ENCODE data around the gene PMEPA1.

The PMEPA1 gene

DNA sequence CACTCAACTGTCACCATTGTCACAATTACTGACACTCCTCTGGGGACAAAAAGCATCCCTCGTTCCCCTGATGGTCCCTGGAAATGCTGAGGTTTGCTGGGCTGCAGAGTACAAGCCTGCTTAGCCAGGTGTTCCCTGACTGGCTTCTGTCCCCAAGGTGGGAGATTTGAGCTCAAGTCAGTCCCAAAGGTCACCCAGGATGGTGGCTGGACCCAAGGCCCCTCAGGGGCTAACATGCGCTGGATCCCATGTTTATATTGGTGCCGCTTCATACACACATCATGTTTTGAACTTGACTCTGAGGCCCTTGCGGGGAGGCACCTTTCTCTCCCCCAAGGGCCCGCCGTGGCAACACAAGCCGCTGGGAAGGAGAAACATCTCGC is 44.2 kb downstream of the PMEPA1 start:
- Histone ChIP-seq H3K9me3 (ENCODE audit: control insufficient read depth, low read length) (no peaks in the 10 kb centered on the region), H3K79me2 (no peaks in the 10 kb centered on the region), H2AFZ (no peak overlapping the region), H3K4me3 (ENCODE audit: low read depth, low read length) (no peak overlapping the region), H3K4me1 (peaks cover 5% of the 10 kb centered on the region), H3K9ac (no peak overlapping the region), H3K27me3 (ENCODE audit: control insufficient read depth, insufficient read depth, low read length) (no peaks in the 10 kb centered on the region), H3K27ac (no peak overlapping the region), H3K36me3 (ENCODE audit: control insufficient read depth, insufficient read depth, low read length) (no peaks in the 10 kb centered on the region), H3K4me2 (ENCODE audit: low read length) (no peak overlapping the region)
- TF ChIP-seq, protein P1, sequence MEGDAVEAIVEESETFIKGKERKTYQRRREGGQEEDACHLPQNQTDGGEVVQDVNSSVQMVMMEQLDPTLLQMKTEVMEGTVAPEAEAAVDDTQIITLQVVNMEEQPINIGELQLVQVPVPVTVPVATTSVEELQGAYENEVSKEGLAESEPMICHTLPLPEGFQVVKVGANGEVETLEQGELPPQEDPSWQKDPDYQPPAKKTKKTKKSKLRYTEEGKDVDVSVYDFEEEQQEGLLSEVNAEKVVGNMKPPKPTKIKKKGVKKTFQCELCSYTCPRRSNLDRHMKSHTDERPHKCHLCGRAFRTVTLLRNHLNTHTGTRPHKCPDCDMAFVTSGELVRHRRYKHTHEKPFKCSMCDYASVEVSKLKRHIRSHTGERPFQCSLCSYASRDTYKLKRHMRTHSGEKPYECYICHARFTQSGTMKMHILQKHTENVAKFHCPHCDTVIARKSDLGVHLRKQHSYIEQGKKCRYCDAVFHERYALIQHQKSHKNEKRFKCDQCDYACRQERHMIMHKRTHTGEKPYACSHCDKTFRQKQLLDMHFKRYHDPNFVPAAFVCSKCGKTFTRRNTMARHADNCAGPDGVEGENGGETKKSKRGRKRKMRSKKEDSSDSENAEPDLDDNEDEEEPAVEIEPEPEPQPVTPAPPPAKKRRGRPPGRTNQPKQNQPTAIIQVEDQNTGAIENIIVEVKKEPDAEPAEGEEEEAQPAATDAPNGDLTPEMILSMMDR (IDR thresholded peaks at IDR 0.05): no peak

DNA sequence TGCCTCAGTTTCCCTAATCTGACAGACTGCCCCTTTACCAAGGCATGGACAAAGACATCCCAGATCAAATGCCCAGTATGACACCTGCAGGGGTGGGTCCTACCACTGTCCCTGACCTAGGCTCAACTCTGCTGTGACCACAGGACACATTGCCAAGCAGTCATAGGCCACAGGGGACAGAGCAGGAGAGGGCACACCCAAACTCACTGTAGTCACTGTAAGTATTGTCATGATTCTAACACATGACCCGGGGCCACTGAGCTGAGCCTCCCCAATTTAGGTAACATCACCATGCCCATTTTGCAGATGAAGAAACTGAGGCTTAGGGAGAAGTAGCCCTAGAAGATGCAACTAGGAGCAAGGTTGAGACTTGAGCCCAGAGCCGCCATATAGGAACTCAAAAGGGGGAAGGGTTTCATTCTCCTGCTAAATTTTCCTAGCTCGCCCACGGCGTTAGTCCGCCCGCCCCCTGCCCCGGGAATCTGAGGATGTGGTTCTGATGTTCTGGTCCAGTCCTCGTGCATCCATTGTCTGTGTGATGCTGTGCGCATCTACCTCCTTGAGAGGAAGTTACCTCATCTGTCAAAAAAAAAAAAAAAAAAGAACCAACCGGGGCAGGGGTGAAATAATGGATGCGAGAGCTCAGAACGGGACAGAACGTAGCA is 44.8 kb downstream of the PMEPA1 start:
- H3K79me2 ChIP-seq: no peaks in the 10 kb centered on the region
- TF ChIP-seq, protein P1 (IDR thresholded peaks at IDR 0.05): no peak
- H2AFZ ChIP-seq: no peak overlapping the region
- H3K9ac ChIP-seq: no peak overlapping the region
- H3K4me2 ChIP-seq (ENCODE audit: low read length): no peak overlapping the region
- no peak overlapping the region for H3K4me3 ChIP-seq (ENCODE audit: low read depth, low read length)
- H3K27me3 ChIP-seq (ENCODE audit: control insufficient read depth, insufficient read depth, low read length): no peaks in the 10 kb centered on the region
- no peak overlapping the region for H3K27ac ChIP-seq
- no peaks in the 10 kb centered on the region for H3K36me3 ChIP-seq (ENCODE audit: control insufficient read depth, insufficient read depth, low read length)
- no peaks in the 10 kb centered on the region for H3K9me3 ChIP-seq (ENCODE audit: control insufficient read depth, low read length)
- H3K4me1 ChIP-seq: peaks cover 5% of the 10 kb centered on the region

DNA sequence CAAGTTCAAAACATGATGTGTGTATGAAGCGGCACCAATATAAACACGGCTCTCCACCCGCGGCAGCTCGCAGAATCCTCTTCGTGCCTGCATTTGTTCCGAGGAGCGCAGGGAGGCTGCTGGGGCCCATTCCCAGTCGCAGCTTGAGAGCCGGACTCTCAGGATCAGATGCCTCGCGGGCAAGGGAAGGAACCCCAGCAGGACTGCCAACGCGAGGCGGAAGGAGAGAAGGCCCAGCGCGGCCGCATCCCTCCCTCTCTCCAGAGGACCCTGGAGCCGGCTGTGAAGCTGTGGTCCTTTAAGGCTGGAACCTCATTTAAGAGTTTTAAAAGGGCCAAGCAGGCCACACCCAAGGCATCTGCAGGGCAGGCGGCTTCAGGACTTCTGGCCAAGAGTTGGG is 45.3 kb downstream of the PMEPA1 start:
- Histone ChIP-seq H3K27ac (no peak overlapping the region), H3K79me2 (no peaks in the 10 kb centered on the region), H2AFZ (no peak overlapping the region), H3K9ac (no peak overlapping the region), H3K4me2 (ENCODE audit: low read length) (no peak overlapping the region), H3K27me3 (ENCODE audit: control insufficient read depth, insufficient read depth, low read length) (no peaks in the 10 kb centered on the region), H3K9me3 (ENCODE audit: control insufficient read depth, low read length) (no peaks in the 10 kb centered on the region), H3K4me3 (ENCODE audit: low read depth, low read length) (no peak overlapping the region), H3K36me3 (ENCODE audit: control insufficient read depth, insufficient read depth, low read length) (no peaks in the 10 kb centered on the region), H3K4me1 (peaks cover 5% of the 10 kb centered on the region)
- TF ChIP-seq, protein P1 (IDR thresholded peaks at IDR 0.05): no peak

DNA sequence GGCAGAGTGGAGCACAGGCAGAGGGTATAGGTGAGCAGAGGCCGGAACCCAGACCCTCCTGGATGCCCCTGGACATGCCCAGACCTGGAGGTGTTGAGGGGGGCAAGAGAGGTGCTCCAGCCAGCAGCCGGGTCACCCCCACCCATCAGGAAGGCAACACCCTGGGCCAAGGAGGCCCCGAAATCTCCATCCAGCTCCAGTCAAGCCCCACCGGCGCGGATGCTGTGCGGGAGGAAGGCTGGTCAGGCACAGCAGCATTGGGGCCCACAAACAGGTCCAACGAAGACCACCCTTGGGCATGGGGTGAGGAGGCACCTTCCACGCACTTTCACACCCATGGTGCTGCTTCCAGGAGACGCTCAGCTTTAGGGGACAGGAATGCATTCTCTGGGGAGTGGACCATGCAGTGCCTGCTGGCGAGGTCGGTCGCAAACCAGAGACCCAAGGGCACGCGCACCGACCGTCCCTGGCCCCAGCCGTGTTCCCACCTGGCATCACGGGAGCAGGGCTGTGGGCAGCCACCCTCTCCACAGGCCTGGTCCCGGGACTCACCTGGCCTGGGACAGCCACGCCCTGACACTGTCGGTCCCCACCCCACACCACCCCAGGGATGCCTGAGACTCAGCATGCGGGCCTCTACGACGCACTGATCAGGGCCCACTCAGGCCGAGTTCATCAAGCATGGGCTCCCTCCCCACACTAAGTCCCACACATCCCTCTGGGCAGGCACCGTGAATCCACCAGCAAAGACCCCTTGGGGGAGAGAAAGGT is 45.9 kb downstream of the PMEPA1 start:
- Histone ChIP-seq H3K79me2 (no peaks in the 10 kb centered on the region), H3K4me2 (ENCODE audit: low read length) (no peak overlapping the region), H3K36me3 (ENCODE audit: control insufficient read depth, insufficient read depth, low read length) (no peaks in the 10 kb centered on the region), H3K9me3 (ENCODE audit: control insufficient read depth, low read length) (no peaks in the 10 kb centered on the region), H3K4me1 (peaks cover 5% of the 10 kb centered on the region), H3K9ac (no peak overlapping the region), H3K4me3 (ENCODE audit: low read depth, low read length) (no peak overlapping the region), H3K27ac (no peak overlapping the region), H2AFZ (no peak overlapping the region), H3K27me3 (ENCODE audit: control insufficient read depth, insufficient read depth, low read length) (no peaks in the 10 kb centered on the region)
- TF ChIP-seq, protein P1 (IDR thresholded peaks at IDR 0.05): no peak
